Dedifferentiated amniotic fluid mesenchymal stem cell (primary cell): ENCODE results near the gene RPL3.

Experiments
- DNase-seq: peaks from one replicate; pipeline ENCODE4 v3.0.0-alpha.2; 2016; ENCODE audit errors: extremely low spot score

Gene RPL3

GRCh38 chr22:39299829-39300178 lies 19.6 kb downstream of the RPL3 start:
- no peak for DNase-seq

- DNase-seq = no peak
Measured at GRCh38 chr22:39298241-39298987, 21.0 kb downstream of the RPL3 start.

DNA sequence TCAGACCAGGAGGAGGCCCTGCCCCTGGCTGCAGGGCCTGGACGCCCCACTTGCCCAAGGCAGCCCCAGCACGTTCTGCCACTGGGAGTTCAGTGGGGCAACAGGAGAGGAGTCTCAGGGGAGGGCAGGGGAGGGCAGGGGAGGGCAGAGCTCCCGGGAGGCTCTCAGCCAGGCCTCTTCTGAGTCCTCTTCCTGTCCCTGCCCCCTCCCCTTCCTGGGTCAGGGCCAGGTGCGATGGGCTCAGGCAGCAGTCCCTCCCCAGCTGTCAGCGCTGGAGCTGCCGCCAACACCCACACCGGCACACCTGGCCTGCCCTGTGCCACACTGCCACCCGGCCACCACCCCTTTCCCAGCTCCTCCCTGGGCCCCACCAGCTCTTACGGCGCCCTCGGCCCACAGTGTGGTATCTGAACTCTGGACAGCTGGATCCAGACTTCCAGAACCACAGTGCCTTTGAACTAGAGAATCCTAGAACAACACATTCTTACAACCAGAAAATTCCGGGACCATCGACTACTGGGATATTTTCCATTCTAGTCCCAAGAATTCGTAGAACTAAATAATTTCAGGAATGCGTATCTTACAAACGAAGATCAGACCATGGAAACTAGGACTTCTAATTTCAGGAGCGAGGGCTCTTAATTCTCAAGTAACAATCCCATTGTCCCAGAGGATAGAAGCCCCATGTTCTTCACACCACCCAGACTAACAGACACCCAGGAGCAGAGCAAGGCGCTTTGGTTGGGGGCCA lies 21.8 kb downstream of the RPL3 start:
- DNase-seq = no peak

DNA sequence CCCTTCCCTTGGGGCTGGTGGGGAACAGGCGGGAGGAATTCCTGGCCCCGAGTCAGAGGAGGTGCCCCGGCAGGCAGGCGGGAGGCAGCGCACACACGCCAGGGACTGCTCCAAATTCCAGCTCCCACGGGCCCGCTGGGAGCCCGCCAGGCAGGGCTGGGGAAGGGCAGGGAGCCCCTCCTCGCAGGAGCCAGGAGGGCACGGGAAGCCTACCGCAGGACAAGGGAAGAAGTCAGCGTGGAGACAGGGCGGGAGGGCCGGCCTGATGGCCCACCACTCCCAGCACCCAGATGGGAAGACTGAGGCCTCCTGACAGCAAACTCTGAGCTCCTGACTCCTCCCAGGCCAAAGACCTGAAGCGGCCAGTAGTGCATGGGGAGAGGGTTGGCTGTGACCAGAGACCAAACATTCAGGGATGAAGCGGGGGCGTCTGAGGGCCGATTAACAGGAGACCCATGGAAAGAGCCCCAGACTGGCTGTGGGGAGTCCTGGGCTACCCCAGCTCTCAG lies 22.4 kb downstream of the RPL3 start:
- no peak for DNase-seq

DNA sequence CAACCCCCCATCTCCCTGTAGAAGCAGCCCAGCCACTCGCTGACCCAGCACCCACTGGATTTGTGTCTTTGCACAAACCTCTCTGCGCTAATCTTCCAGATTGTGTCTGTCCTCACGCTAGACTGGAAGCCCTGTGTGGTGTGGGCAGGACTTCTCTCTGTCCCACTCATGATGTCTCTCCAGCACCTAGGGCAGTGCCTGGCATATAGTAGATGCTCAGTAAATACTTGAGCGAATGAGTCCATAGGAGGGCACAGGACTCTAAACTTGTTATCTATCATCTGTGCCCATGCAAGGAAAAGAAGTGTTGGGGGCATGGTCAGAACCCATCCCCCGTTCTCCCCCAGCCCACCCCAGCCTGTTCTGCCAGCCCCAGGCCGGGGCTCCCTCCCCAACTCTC lies 22.9 kb downstream of the RPL3 start:
- no peak for DNase-seq

DNA sequence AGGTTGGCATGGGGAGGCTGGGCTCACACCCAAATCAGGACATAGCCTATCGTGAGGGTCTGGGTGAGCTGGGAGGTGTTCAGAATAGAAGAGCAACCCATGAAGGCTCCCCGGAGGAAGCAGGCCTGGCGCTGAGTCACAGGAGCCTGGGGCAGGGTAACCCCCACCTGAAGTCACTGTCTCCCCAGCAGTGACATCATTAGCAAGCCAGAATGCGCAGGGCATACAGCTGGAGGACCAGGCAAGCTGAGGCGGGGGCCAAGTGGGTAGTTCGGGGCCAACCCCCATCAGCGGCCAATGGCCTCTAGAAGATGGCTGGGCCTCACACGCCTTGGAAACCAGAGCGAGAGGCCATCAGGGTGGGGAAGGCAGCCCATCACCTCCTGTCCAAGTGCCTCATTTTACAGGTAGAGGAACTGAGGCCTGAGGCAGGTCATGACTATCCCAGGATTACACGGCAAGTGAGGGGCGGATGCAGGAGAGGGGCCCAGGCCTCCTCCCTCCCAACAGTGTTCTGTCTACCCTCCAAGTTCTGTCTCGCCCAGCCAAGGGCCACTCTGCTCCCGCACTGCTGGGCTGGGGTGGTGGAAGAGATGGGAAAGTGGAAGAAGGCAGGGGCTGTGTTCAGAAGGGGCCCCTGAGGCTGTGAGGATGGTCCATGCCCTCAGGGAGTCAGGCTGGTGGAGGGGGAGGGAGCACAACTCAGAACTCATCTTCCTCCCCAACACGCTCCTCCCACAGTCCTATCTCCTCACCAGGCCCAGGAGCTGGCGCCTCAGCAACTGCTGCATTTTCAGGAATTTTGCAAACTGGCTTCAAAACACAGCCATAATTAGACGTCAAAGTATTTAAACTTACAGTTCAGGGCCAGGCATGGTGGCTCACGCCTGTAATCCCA lies 24.6 kb downstream of the RPL3 start:
- no peak for DNase-seq

DNA sequence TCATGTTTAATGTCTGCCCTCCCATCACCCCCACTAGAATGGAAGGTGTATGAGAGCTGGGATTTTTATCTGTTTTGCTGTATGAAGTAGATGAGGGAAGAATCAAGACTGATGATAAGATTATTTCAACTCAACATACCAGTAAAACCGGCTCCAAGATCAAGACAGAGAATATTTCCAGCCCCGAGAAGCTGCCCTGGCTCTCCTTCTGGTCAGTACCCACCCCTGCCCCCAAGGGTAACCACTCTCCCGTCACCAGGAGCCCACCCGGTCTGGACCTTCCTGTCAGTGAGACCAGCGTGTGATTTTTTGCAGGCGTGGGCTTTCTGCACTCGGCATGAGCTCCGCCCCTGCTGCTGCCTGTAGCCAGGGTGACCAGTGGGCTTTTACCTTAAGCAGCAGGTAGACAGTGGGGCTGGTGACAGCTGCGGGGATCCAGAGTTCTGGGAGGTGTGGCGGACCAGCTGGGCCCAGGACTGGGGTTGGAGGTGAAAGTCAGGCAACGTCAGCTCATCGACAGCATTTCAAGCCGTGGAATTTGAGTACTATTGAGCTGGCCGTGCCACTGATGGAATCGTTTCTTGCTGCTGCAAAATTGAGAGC lies 25.6 kb downstream of the RPL3 start:
- no peak for DNase-seq

DNA sequence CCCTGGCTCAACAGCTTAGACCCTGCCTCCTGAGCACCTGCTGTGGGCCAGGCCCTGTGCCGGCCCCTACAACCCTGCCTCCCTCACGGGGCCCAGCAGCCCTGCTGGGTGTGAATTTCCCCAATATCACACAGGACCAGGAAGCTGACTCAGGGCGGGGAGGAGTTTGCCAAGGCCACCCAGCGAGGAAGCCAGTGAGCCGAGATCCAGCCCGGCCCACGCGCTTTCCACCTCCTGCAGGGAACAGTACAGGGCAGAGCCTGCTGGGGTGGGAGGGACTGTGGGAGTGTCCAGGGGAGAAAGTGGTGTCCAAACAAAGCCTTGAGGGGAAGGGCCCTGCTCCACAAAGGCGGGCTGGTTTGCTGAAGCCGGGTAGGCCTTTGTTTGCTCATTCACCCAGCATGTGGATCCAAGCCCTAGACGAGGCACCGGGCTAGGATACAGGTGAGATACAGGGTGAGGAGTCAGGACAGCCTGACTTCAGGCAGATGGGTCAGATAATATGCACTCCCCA lies 26.8 kb downstream of the RPL3 start:
- DNase-seq = peak; percentile 61

DNA sequence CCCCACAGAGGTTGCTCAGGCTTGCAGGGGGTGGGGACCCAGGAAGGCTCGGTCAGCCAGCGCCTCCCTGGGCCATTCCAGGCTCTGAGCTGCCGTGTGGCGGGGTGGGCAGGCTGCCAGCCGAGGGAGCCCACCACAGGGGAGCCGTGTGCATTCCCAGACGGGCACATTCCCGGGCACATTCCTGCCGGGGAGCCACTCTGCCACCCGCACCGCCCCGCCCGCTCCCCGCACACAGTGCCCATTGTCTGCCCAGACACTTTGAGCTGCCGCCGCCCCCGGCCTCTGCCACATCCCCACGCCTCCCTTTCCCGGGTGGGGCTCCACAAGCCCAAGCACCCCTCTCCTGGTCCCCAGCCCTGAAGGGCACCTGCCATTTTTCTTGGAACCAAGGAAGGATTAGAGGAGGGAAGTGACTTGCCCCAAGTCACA lies 27.4 kb downstream of the RPL3 start:
- no peak for DNase-seq

GRCh38 chr22:39291523-39291922 lies 27.9 kb downstream of the RPL3 start:
- no peak for DNase-seq

- no peak for DNase-seq
Measured at GRCh38 chr22:39290724-39291161, 28.7 kb downstream of the RPL3 start.

DNA sequence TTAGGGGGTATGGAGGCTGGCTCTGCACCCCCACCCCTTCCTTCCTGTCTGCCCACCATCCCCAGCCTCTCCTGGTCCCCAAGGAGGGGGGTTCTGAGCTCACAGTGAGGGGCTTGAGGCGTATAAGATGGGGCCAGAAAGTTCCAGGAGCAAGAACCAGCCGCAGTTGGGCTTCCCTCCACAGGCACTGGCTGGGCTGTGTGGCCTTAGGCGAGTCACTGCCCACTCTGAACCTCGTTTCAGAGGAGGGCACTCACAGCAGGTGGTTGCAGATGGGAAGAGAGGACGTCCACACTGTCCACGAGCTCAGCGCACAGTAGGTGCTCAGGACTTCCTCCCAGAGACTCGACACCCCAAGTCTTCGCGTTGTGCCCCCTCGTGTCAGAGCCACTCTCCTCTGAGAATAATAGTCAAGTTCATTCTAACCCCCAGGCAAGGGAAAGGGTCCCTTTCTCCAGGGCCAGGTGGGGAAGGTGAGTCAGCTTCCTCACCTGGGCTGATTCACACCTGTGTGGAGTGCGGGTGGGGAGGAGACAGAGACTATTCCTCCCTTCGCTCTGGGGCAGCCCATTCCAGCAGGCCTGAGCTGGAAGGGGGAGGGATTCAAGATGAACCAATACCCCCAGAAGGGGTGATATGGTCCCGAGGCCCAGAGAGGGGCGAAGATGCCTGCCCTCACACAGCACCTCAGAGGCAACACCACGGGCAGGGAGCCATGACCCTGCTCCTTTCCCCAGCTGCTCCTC lies 29.3 kb downstream of the RPL3 start:
- no peak for DNase-seq

DNA sequence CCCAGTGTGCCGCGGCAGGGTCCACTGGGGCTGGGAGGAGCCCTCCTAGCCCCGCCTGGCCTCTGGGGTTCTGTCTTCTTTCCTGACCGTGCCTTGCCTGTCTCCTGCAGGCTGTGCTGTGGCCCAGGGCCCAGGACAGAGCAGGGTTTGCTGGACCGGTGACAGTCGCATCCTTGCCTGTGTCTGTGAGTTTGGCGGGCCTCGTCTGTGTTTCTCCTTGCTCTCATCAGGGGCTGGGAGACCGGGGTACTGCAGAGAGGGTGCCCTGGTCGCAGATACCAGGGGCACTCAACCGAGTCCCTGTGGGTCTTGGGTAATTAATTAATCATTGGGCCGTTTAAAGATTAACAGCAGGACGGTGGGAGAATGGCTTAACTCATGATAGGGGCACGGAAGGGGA lies 29.9 kb downstream of the RPL3 start:
- DNase-seq = no peak

- DNase-seq = no peak
Measured at GRCh38 chr22:39288135-39288898, 31.1 kb downstream of the RPL3 start.

GRCh38 chr22:39287076-39287725 lies 32.2 kb downstream of the RPL3 start:
- no peak for DNase-seq

DNA sequence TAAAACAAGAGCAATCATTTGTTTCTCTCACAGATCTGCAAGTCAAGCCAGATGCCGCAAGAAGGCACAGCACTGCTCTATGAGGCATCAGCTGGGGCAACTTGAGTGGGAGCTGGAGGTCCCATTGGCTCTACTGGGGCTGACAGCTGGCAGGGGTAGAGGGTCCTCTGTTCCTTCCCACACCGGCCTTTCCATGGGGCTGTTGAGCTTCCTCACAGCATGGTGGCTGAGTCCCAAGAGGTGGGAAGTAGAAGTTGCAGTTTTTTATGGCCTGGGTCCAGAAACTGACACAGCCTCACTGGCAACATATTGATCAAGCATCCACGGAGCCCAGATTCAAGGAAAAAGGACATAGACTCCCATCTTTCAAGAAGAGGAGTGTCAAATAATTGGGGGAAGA lies 34.4 kb downstream of the RPL3 start:
- DNase-seq = no peak

DNA sequence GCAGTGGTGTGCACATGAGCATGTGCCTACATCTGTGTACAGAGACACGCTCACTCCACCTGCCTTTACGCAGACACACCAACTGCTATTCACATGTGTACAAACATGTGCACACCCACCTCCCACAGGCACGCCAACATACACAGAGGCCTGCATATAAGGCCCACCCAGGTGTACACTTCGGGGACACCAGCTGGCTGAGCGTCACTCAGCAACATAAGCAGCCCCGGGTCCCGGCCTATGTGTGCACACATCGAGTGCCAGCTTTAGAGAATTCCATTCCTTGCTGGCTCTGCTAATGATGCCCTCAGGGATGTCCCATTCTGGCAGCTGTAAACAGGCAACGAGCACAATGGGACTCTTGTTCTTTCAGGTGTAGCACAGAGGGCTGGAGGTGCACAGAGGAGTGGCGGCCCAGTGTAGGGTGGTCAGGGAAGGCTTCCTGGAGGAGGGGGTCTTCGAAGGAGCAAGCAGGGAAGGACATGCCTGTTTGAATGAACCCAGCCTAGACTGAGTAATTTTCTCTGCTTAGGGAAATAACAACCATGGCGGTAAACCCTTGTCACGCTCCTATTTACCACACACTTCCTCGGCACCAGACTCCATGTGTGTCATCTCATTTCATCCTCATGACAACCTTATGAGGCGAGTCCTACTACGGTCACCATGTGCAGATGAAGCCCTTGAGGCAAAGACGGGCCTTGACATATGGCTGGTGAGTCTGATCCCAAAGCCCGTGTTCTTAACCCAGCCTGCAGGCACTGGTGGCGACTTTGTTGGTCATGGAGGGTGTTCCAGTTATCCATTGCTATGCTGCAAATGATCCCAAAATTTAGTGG lies 35.1 kb downstream of the RPL3 start:
- no peak for DNase-seq

- DNase-seq = no peak
Measured at GRCh38 chr22:39283322-39284141, 35.9 kb downstream of the RPL3 start.
